Pancreas (tissue), 10 donors: ENCODE measurements around the gene KCNIP2. TPM values are rescaled to one million over a fixed set of nuclear protein-coding genes. Genes with fewer than 3 reads are reported as not detected.

Experiments
- ATAC-seq, 4 donors: fragments of 200-7000 bp; cut with Tn5 transposase; one replicate each; pipeline versions ENCODE4 v1.8.0 to v1.9.1; 2020; ENCODE audit warnings: mild to moderate bottlenecking in 4 of 4, moderate library complexity in 4 of 4
- DNase-seq, 6 donors: peaks; one replicate each; pipeline ENCODE4 v3.0.0-alpha.2; 2020
- FAIRE-seq: peaks from 2 replicates; lab custom pipeline; 2012; peaks lifted over from hg19 to GRCh38; lab: Jason Lieb, UNC
- H3K27ac ChIP-seq, 4 donors: fragments of 200-600 bp; sonication (generic); 1 replicate in 3 of 4; 2 replicates in 1 of 4; pipeline versions ENCODE4 v1.5.0 to v1.8.0; 2020
- H3K27me3 ChIP-seq, 4 donors: fragments of 200-600 bp; one replicate each; pipeline ENCODE4 v1.8.0; 2021
- H3K36me3 ChIP-seq, 3 donors: fragments of 200-600 bp; sonication (generic) in 1 of 3; one replicate each; pipeline versions ENCODE4 v1.5.0 to v1.8.0; 2020 to 2021
- H3K4me1 ChIP-seq, 3 donors: fragments of 200-600 bp; one replicate each; pipeline ENCODE4 v1.8.0; 2021
- H3K4me3 ChIP-seq, 4 donors: fragments of 200-600 bp; sonication (generic) in 2 of 4; one replicate each; pipeline versions ENCODE4 v1.5.0 to v1.8.0; 2020 to 2021
- H3K9me3 ChIP-seq, 4 donors: fragments of 200-600 bp; one replicate each; pipeline ENCODE4 v1.8.0; 2021
- CTCF ChIP-seq, 4 donors: fragments of 200-600 bp; sonication (generic) in 3 of 4; IDR thresholded peaks; one replicate each; pipeline versions ENCODE4 v1.5.0 to v1.8.0; 2021; ENCODE audit warnings: antibody characterized with exemption in 4 of 4
- WGBS, 2 donors: extraction: QIAGEN DNeasy Blood & Tissue Kit; methylation state at CpG; one replicate each; pipeline ENCODE4 v1.1.7; 2013; 5-methylcytosine and 5-hydroxymethylcytosine counted together
- intact Hi-C, 3 donors: fragments of 100-400 bp; cut with DNase I; formaldehyde crosslinking; loops; one replicate each; pipeline versions ENCODE4 v1.11.1 to v1.14.2; 2022
- polyA plus RNA-seq, 2 donors: library from polyadenylated mRNA; stranded (reverse); fragments of 200-250 nt; gene quantifications; one replicate each; pipeline ENCODE4 v1.2.3, GENCODE V29; 2013
- total RNA-seq, 6 donors: library from RNA; stranded (reverse); fragmentation: NEBNext Ultra II Directional in 4 of 6; extraction: Animal tissue kit (Norgen Biotek cat#: 25700) in 4 of 6; gene quantifications; one replicate each; pipeline versions ENCODE4 v1.2.1 to v1.2.4, GENCODE V29; 2021 to 2023
- donor health status: healthy with polysubstance abuse.
- donor health status: DM: no; HTN: no; CAD: no; lungs with moderate emphysema.
- donor health status: DM: no; HTN: no; CAD: no.
- donor health status: control.
- donor health status: control.
- donor health status: Bipolar disorder and iron deficiency.
- donor health status: DM: yes; HTN: yes; CAD: no.
- donor health status: DM: no; HTN: no; CAD: no.
- donor health status: DM: no; HTN: no; CAD: no.
- donor health status: DM: yes; HTN: yes; CAD: no.

KCNIP2 gene
- total and polyA plus RNA-seq, 8 donors, result 0.67 to 3.0 (median 1.5) TPM

GRCh38 chr10:101879456-101880231 is 36.0 kb upstream of the KCNIP2 start:
- 91 to 92% methylated on average over 13 of the region's 13 CpGs for WGBS, 2 donors
- FAIRE-seq, result no peak

GRCh38 chr10:101878869-101879268 is 35.3 kb upstream of the KCNIP2 start:
- WGBS, 2 donors, result 92% methylated on average over 3 of the region's 3 CpGs
- Histone ChIP-seq H3K27me3 (no peaks in the 10 kb centered on the region), H3K36me3 (no peaks in the 10 kb centered on the region), H3K9me3 (no peaks in the 10 kb centered on the region), H3K4me3 (no peak overlapping the region), H3K27ac (no peak overlapping the region), H3K4me1 (no peaks in the 10 kb centered on the region)
- DNase-seq (no peak), FAIRE-seq (no peak), ATAC-seq (no peak)
- no peak for TF ChIP-seq CTCF (IDR thresholded peaks at IDR 0.05)
- intact Hi-C loops, result no loop called here

More at GRCh38 chr10:101879456-101880231, 36.0 kb upstream of the KCNIP2 start:
- Histone ChIP-seq H3K27me3 (no peaks in the 10 kb centered on the region), H3K27ac (no peak overlapping the region), H3K9me3 (no peaks in the 10 kb centered on the region), H3K4me1 (no peaks in the 10 kb centered on the region), H3K4me3 (no peak overlapping the region), H3K36me3 (no peaks in the 10 kb centered on the region)
- intact Hi-C loops, result no loop called here
- DNase-seq (no peak), ATAC-seq (no peak)
- TF ChIP-seq CTCF (IDR thresholded peaks at IDR 0.05), result no peak

DNA sequence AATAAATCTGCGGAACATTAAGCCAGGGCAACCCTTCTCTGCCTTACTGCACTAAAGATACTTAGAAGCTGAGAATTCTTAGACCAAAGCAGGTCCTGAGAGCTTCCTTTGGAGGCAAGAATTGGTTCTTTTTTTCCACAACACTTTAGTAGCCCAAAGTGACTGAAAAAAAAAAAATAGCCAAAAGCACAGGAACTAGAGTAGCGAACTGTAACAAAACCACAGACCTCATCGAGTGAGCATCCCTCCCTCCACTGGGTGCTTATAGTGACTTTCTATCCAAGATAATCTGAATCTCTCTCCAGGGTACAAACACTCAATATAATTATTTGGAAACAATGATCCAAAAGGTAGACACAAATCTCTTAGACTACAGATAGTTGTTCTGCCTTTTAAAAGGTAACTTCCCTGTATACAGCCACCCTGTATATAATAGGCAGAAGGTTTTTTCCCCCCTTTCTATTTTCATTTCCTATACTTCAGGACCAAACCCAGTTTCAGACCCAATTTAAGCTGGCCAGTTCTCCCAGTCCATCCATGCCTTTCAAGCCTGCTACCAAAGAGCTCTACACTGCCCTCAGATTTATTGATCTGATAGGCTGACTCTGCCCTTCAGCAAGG is 31.6 kb upstream of the KCNIP2 start:
- no peak for ATAC-seq
- intact Hi-C loops, result no loop called here
- TF ChIP-seq CTCF (IDR thresholded peaks at IDR 0.05), result no peak
- Histone ChIP-seq H3K4me3 (no peak overlapping the region), H3K36me3 (no peaks in the 10 kb centered on the region), H3K4me1 (no peaks in the 10 kb centered on the region), H3K27ac (no peak overlapping the region), H3K9me3 (no peaks in the 10 kb centered on the region), H3K27me3 (no peaks in the 10 kb centered on the region)
- 94 to 95% methylated on average over 3 of the region's 3 CpGs for WGBS, 2 donors
- FAIRE-seq, result no peak
- no peak for DNase-seq

GRCh38 chr10:101874252-101874651 is 30.7 kb upstream of the KCNIP2 start:
- intact Hi-C loops, result no loop called here
- no peak for TF ChIP-seq CTCF (IDR thresholded peaks at IDR 0.05)
- ATAC-seq (no peak), FAIRE-seq (no peak), DNase-seq (no peak)
- Histone ChIP-seq H3K9me3 (no peaks in the 10 kb centered on the region), H3K4me3 (no peak overlapping the region), H3K27me3 (no peaks in the 10 kb centered on the region), H3K36me3 (no peaks in the 10 kb centered on the region), H3K27ac (no peak overlapping the region), H3K4me1 (no peaks in the 10 kb centered on the region)

GRCh38 chr10:101867931-101868330 is 24.3 kb upstream of the KCNIP2 start:
- FAIRE-seq, result no peak
- H3K4me1 ChIP-seq, result no peaks in the 10 kb centered on the region
- H3K36me3 ChIP-seq, result no peaks in the 10 kb centered on the region
- TF ChIP-seq CTCF (IDR thresholded peaks at IDR 0.05), result no peak
- no peak overlapping the region for H3K4me3 ChIP-seq
- H3K9me3 ChIP-seq, result no peaks in the 10 kb centered on the region
- ATAC-seq, result no peak
- no peak overlapping the region for H3K27ac ChIP-seq
- 63 to 71% methylated on average over 1 of the region's 1 CpG for WGBS, 2 donors
- intact Hi-C loops, result no loop called here
- H3K27me3 ChIP-seq, result no peaks in the 10 kb centered on the region
- no peak for DNase-seq
